NCI-H82 treated with DMSO at 0.1 percent for 48 hours (cell line): ENCODE results near the gene HMGN4.
A peak's percentile ranks its signal among the peaks of the same experiment; 100 is the strongest.

ENCODE experiments used
- DNase-seq: peaks from one replicate; lab custom pipeline; 2025; ENCODE audit not compliant: unreplicated experiment; lab: John Stamatoyannopoulos, UW

Gene HMGN4

GRCh38 chr6:26576929-26577719 lies 39.0 kb downstream of the HMGN4 start:
- peak; percentile 21 for DNase-seq

- no peak for DNase-seq
Measured at GRCh38 chr6:26577720-26578072, 39.5 kb downstream of the HMGN4 start.

DNA sequence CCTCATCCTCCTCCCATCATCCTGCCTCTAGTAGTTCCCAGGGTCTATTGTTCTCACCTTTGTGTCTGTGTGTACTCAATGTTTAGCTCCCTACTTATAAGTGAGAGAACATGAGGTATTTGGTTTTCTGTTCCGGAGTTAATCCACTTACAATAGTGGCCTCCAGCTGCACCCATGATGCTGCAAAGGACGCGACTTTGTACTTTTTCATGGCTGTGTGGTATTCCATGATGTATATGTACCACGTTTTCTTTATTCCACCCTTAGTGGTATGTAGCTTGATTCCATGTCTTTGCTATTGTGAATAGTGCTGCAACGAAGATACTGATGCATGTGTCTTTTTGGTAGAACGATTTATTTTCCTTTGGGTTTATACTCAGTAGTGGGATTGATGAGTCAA lies 40.1 kb downstream of the HMGN4 start:
- DNase-seq = no peak

- no peak for DNase-seq
Measured at GRCh38 chr6:26578741-26579140, 40.6 kb downstream of the HMGN4 start.

GRCh38 chr6:26581164-26581915 lies 43.2 kb downstream of the HMGN4 start:
- DNase-seq = no peak

- DNase-seq = no peak
Measured at GRCh38 chr6:26588965-26589364, 50.8 kb downstream of the HMGN4 start.

DNA sequence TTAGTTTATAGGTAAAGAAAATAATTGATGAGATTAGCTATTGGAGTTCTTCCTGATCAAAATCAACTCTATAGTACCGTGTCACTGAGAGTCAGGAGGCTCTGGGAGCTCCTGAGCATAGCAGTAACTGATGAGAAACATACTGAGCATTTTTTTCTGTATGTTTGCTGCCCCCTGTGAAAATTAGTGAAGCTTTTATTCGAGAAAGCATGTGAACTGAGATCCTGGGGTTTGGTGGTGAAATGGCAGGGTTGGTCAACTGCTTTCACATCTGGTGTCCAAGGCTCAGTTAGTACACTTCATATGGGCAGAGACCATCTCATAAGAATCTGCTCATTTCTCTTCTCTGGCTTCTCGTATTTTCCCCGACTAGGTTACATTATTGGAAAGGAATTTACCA lies 54.5 kb downstream of the HMGN4 start:
- no peak for DNase-seq

DNA sequence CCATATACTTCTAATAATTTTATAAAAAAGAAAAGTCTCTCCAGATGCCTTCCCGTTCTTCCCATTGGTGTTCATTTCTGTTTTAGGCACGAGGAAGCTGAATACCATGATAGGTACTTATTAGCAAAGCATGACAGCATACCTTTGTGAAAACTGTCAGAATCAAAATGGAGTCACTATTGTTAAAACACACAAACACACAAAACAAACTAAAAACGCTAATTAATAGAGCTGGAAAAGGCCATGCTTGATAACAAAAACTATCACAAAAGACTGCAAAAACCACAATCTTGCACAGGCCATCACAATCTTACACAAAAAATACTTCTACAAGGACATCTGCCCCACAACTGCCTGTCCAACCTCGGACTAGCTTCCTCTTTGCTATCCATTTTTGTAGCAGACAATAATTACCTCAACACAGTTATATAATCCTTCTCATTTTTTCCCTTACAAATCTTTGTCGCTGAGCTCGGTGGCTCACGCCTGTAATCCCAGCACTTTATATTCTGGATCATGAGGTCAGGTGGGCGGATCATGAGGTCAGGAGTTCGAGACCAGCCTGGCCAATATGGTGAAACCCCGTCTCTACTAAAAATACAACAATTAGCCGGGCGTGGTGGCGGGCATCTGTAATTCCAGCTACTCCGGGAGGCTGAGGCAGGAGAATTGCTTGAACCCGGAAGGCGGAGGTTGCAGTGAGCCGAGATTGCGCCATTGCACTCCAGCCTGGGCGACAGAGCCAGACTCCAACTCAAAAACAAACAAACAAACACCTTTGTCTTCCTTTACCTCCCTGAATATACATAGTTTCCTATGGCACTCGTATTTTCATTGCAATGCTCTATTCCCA lies 55.3 kb downstream of the HMGN4 start:
- DNase-seq = no peak

DNA sequence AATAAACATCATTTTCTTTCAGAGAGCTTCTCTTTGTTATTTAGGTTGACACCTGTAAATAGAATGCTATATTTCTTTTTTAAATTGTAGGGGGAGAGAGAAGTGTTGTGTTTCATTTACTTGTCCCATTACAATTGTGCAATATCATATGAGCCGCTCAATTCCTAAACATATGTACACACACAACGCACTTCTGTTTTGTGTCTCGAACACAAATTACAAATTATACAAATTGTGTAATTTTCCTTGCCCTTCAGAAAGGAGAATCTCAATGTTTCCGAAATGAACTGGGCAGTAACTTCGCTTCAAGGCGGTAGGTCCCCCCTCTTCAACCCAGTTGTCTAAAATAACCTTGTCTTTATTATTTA lies 55.9 kb downstream of the HMGN4 start:
- no peak for DNase-seq

DNA sequence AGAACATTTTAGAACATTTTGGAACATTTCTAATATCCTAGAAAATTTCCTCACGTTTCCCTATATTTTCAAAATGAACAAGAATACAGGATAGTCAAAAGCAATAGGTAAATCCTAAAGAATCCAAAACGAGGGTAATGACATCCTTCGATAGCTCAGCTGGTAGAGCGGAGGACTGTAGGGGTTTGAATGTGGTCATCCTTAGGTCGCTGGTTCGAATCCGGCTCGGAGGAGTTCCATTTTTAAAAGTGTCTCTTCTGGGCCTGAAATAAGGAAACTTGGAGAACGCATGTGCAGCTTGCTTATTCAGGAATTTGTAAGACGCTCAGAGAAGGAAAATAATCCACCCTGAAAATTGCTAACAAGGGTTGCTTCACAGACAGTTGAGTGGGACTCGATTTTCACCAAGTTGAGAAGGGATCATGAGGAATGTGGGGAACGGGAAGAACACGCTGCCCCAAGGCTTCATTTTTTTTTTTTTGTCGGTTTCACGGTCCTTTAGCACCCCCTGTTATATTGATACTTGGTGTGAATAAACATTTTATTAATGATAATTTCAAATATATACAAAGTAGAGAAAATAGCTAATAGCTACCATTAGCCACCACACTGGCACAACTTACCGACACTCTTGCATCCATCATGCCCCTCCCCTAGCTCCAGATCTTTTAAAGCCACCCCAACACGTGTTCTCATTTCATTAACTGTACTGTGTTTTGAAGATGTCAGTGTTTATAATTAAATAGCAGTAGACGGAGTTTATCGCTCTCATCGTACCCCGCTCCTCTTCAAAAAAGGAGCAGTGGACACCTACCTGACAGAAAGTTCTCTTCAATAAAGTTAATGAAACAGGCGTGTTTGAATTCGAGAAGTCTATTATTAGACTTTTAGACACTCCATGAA lies 56.8 kb downstream of the HMGN4 start:
- DNase-seq = no peak

DNA sequence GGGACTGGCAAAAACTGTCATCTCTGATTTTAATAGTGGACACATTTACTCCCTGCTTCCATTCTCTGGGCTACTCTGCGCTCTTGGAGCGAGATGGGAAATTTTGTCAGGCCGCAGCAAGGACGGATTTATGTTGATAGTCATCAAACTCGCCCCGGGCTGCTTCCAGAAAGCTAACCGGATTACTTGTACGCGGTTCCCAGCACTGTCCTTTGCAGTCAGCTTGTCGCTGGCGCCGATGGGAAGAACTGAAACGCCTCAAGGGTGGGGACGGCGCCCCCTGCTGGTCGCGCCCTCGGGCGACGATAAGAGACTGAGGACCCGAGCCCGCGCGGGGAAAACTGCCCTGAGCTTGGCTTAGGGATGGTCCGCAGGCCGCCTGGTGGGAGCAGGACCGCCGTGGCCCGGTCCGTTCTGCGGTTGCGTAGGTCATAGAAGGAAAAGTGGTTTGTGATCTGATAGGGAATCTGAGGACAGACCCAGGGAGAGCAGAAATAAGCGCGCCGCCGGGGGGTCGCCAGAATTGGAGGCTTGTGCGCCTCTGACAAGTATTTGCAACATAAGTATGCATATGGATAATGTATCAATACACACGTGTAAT lies 57.6 kb downstream of the HMGN4 start:
- peak; percentile 92 for DNase-seq
